Upper lobe of left lung (tissue), 4 donors: ENCODE data around the gene CHMP4A.
"Not testable (repeated sequence)": the region's sequence is repeated elsewhere in the genome, so short reads cannot be mapped to it uniquely, and the experiment has no call there.

Source experiments
- EP300 ChIP-seq, 4 donors: sonication (generic); formaldehyde crosslinking; IDR thresholded peaks; one replicate each; pipeline ENCODE4 v1.5.1; 2017; ENCODE audit warnings: antibody characterized with exemption in 4 of 4, control low read depth in 2 of 4
- POLR2AphosphoS5 ChIP-seq, 2 donors: sonication (generic); formaldehyde crosslinking; IDR thresholded peaks; one replicate each; pipeline ENCODE4 v1.5.1; 2017; ENCODE audit warnings: antibody characterized with exemption in 2 of 2
- TF ChIP-seq, protein P1 (sequence below), 6 experiments: fragments of 450-650 bp in 4 of 6; fragments of 200-600 bp in 2 of 6; sonication (generic) in 2 of 6; IDR thresholded peaks; one replicate each; pipeline ENCODE4 v1.5.1; 2016 to 2019; ENCODE audit warnings: antibody characterized with exemption in 6 of 6

DNA sequence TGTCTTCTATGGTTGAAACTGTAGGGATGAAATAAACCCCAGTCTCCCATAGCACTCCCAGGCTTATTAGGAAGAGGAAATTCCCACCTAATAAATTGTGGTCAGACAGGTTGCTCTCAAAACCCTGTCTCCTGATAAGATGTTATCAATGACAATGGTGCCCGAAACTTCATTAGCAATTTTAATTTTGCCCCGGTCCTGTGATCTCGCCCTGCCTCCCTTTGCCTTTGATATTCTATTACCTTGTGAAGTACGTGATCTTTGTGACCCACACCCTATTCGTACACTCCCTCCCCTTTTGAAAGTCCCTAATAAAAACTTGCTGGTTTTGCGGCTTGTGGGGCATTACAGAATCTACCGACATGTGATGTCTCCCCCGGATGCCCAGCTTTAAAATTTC, 10.8 kb downstream of the CHMP4A start:
- TF ChIP-seq EP300, POLR2AphosphoS5 (IDR thresholded peaks at IDR 0.05): not testable (repeated sequence)
- TF ChIP-seq, protein P1, sequence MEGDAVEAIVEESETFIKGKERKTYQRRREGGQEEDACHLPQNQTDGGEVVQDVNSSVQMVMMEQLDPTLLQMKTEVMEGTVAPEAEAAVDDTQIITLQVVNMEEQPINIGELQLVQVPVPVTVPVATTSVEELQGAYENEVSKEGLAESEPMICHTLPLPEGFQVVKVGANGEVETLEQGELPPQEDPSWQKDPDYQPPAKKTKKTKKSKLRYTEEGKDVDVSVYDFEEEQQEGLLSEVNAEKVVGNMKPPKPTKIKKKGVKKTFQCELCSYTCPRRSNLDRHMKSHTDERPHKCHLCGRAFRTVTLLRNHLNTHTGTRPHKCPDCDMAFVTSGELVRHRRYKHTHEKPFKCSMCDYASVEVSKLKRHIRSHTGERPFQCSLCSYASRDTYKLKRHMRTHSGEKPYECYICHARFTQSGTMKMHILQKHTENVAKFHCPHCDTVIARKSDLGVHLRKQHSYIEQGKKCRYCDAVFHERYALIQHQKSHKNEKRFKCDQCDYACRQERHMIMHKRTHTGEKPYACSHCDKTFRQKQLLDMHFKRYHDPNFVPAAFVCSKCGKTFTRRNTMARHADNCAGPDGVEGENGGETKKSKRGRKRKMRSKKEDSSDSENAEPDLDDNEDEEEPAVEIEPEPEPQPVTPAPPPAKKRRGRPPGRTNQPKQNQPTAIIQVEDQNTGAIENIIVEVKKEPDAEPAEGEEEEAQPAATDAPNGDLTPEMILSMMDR (IDR thresholded peaks at IDR 0.05) = not testable (repeated sequence)
